Esophagus squamous epithelium (tissue), 5 donors: Measurements from ENCODE around the gene KCTD2. TPM values are rescaled to one million over a fixed set of nuclear protein-coding genes. Genes with fewer than 3 reads are reported as not detected.
"Not testable (repeated sequence)": the region's sequence is repeated elsewhere in the genome, so short reads cannot be mapped to it uniquely, and the experiment has no call there.

ENCODE experiments used
- DNase-seq: peaks from one replicate; lab custom pipeline; 2025; lab: John Stamatoyannopoulos, UW
- H3K27ac ChIP-seq, 4 donors: fragments of 200-600 bp; sonication (generic); one replicate each; pipeline ENCODE4 v1.5.1; 2016 to 2019; ENCODE audit warnings: mild to moderate bottlenecking in 1 of 4
- H3K27me3 ChIP-seq, 4 donors: fragments of 200-600 bp; sonication (generic); 1 replicate in 3 of 4; 2 replicates in 1 of 4; pipeline versions ENCODE4 v1.5.1 to v1.6.0; 2017 to 2021; ENCODE audit warnings: antibody characterized with exemption in 1 of 4
- H3K36me3 ChIP-seq, 3 donors: fragments of 200-600 bp; sonication (generic); one replicate each; pipeline ENCODE4 v1.5.1; 2016 to 2019
- H3K4me1 ChIP-seq, 3 donors: fragments of 200-600 bp; sonication (generic); one replicate each; pipeline ENCODE4 v1.5.1; 2017 to 2019
- H3K4me3 ChIP-seq, 4 donors: fragments of 200-600 bp; sonication (generic); 1 replicate in 3 of 4; 2 replicates in 1 of 4; pipeline ENCODE4 v1.5.1; 2016 to 2019; ENCODE audit warnings: mild to moderate bottlenecking in 2 of 4, moderate library complexity in 1 of 4
- H3K9me3 ChIP-seq, 3 donors: fragments of 200-600 bp; sonication (generic); one replicate each; pipeline ENCODE4 v1.5.1; 2016 to 2019
- POLR2A ChIP-seq, 4 donors: fragments of 450-650 bp; IDR thresholded peaks; one replicate each; pipeline ENCODE4 v1.6.1; 2017; ENCODE audit warnings: antibody characterized with exemption in 4 of 4, mild to moderate bottlenecking in 4 of 4, moderate library complexity in 3 of 4
- WGBS, 2 donors: methylation state at CpG; one replicate each; pipeline ENCODE4 v1.1.5; 2018; 5-methylcytosine and 5-hydroxymethylcytosine counted together
- intact Hi-C: fragments of 100-400 bp; cut with DNase I; formaldehyde crosslinking; loops from one replicate; pipeline ENCODE4 v1.15.0; 2022
- total RNA-seq, 4 donors: library from RNA; depleted of rRNA; stranded (reverse); fragments of >200 nt; gene quantifications; one replicate each; pipeline ENCODE4 v1.1.0, GENCODE V29; 2016
- TF ChIP-seq, protein P1 (sequence below), 6 experiments: fragments of 450-650 bp in 4 of 6; fragments of 200-600 bp in 2 of 6; sonication (generic) in 2 of 6; IDR thresholded peaks; one replicate each; pipeline ENCODE4 v1.5.1; 2016 to 2019; ENCODE audit warnings: antibody characterized with exemption in 6 of 6, mild to moderate bottlenecking in 4 of 6, moderate library complexity in 4 of 6
- donor health status: DM: yes; HTN: yes; CAD: no.

The KCTD2 gene
- total RNA-seq, 4 donors from 2014 or later, result 11.5 to 17.6 (median 14.2) TPM

DNA sequence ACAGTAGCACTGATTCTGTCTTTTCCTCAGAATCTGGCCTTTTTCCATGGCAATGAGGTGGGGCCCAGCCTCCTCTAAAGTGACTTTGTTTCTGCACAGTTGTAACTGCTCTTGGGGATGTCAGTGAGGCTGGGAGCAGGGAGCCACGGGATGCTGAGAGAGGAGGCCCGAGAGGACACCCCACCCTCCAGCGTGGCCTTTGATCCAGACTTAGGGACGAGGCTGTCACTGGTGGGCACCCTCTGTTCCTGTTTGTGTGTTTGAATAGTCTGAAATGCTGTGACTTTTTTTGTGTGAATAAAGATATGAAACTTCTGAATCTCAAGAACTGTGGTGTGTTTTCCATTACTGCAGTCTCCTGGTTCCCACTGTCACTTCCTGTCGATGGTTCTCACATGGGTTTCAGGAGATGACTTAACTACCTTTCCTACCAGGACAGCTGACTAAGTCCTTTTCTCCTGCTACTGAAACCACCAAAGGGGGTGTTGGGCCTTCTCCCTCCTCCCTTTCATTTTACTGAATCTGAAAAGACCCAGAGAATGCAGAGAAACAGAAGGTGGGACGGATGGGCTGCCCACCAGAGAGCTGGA lies 18.6 kb downstream of the KCTD2 start:
- H3K27ac ChIP-seq, result no peak overlapping the region
- no peak for DNase-seq
- H3K4me3 ChIP-seq, result no peak overlapping the region
- TF ChIP-seq, protein P1, sequence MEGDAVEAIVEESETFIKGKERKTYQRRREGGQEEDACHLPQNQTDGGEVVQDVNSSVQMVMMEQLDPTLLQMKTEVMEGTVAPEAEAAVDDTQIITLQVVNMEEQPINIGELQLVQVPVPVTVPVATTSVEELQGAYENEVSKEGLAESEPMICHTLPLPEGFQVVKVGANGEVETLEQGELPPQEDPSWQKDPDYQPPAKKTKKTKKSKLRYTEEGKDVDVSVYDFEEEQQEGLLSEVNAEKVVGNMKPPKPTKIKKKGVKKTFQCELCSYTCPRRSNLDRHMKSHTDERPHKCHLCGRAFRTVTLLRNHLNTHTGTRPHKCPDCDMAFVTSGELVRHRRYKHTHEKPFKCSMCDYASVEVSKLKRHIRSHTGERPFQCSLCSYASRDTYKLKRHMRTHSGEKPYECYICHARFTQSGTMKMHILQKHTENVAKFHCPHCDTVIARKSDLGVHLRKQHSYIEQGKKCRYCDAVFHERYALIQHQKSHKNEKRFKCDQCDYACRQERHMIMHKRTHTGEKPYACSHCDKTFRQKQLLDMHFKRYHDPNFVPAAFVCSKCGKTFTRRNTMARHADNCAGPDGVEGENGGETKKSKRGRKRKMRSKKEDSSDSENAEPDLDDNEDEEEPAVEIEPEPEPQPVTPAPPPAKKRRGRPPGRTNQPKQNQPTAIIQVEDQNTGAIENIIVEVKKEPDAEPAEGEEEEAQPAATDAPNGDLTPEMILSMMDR (IDR thresholded peaks at IDR 0.05), result no peak
- no peak for TF ChIP-seq POLR2A (IDR thresholded peaks at IDR 0.05)
- intact Hi-C loops, result no loop called here
- peaks cover 0 to under 1% (median 0%) of the 10 kb centered on the region in 3 donors for H3K4me1 ChIP-seq
- WGBS, 2 donors, result 59 to 76% methylated on average over 5 to 6 of the region's 6 CpGs
- no peaks in the 10 kb centered on the region for H3K9me3 ChIP-seq
- H3K27me3 ChIP-seq, result no peaks in the 10 kb centered on the region
- H3K36me3 ChIP-seq, result peaks cover 5 to 51% (median 24%) of the 10 kb centered on the region in 3 donors

DNA sequence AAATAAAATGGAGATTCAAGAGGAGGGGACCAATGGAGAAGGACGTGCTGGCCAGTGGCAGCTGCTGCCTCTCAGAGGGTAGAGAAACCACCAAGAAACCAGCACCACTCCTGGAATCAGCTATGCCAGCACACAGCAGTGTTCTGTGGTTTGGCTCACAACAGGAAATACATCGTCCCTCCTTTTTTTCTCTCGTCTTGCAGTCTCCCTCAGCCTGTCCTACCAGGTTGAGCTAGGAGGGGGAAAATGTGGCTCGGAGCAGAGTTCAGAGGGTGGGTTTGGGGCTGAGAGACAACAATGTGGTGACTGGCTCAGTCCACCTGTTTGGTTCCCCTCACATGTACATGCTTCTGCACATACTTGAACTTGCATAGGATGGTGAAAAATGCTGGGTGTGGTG lies 20.8 kb downstream of the KCTD2 start:
- H3K9me3 ChIP-seq, result no peaks in the 10 kb centered on the region
- peaks cover 1 to 29% (median 15%) of the 10 kb centered on the region in 3 donors for H3K36me3 ChIP-seq
- no peak overlapping the region for H3K4me3 ChIP-seq
- no peak for DNase-seq
- no peaks in the 10 kb centered on the region for H3K27me3 ChIP-seq
- no peak for TF ChIP-seq POLR2A (IDR thresholded peaks at IDR 0.05)
- TF ChIP-seq, protein P1 (IDR thresholded peaks at IDR 0.05), result no peak
- 39 to 48% methylated on average over 4 of the region's 4 CpGs for WGBS, 2 donors
- H3K27ac ChIP-seq, result no peak overlapping the region
- intact Hi-C loops, result no loop called here
- H3K4me1 ChIP-seq, result no peaks in the 10 kb centered on the region

DNA sequence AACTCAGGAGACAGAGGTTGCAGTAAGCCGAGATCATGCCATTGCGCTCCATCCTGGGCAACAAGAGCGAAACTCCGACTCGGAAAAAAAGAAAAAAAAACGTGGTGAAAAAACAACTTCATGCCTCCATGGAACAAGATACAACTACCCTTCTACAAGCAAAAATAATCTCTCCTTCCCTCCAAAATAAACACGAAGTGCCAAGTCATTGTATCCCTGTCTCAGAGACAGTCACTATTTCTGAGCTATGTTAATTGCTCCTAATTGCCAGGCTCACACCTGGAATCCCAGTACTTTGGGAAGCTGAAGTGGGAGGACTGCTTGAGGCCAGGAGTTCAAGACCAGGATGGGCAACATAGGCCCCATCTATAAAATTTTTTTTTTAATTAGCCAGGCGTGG lies 21.7 kb downstream of the KCTD2 start:
- H3K9me3 ChIP-seq, result no peaks in the 10 kb centered on the region

DNA sequence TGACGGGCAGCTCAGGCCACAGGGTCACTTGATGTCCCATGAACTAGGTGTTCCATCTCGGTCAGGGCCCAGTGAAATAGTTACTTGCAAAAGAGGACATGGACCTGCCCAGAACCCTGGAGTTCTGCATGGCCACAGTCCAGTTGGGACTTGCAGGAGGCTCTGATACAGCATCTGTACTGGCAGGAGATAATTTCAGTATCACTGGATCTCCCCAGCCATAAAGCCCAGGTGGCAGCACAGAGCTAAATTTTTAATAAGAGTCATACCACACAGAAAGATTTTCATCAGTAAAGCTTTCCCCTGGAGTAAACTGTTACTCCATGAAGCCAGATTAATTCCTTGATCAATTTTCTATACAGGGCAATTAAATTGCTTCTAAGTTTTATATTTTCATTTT lies 22.8 kb downstream of the KCTD2 start:
- no peaks in the 10 kb centered on the region for H3K27me3 ChIP-seq
- WGBS, 2 donors, result 58 to 74% methylated on average over 2 of the region's 2 CpGs
- TF ChIP-seq, protein P1 (IDR thresholded peaks at IDR 0.05), result peak in 5 of 6 experiments; percentile 26 to 58 (median 44)
- TF ChIP-seq POLR2A (IDR thresholded peaks at IDR 0.05), result no peak
- H3K36me3 ChIP-seq, result peaks cover 0 to 10% (median 0%) of the 10 kb centered on the region in 3 donors
- DNase-seq, result no peak
- H3K4me1 ChIP-seq, result peaks cover 0 to 9% (median 0%) of the 10 kb centered on the region in 3 donors
- H3K4me3 ChIP-seq, result no peak overlapping the region
- H3K27ac ChIP-seq, result no peak overlapping the region
- intact Hi-C loops, result no loop called here
- no peaks in the 10 kb centered on the region for H3K9me3 ChIP-seq

More for the DNA sequence above, 21.7 kb downstream of the KCTD2 start:
- H3K4me1 ChIP-seq, result peaks cover 0 to 6% (median 0%) of the 10 kb centered on the region in 3 donors
- no peaks in the 10 kb centered on the region for H3K27me3 ChIP-seq
- peaks cover 0 to 20% (median 6%) of the 10 kb centered on the region in 3 donors for H3K36me3 ChIP-seq
- H3K27ac ChIP-seq, result no peak overlapping the region
- no peak overlapping the region for H3K4me3 ChIP-seq
- no peak for DNase-seq
- intact Hi-C loops, result no loop called here
- TF ChIP-seq, protein P1 (IDR thresholded peaks at IDR 0.05), result no peak
- TF ChIP-seq POLR2A (IDR thresholded peaks at IDR 0.05), result no peak
- 76 to 87% methylated on average over 8 of the region's 8 CpGs for whole genome bisulfite sequencing, 2 donors

DNA sequence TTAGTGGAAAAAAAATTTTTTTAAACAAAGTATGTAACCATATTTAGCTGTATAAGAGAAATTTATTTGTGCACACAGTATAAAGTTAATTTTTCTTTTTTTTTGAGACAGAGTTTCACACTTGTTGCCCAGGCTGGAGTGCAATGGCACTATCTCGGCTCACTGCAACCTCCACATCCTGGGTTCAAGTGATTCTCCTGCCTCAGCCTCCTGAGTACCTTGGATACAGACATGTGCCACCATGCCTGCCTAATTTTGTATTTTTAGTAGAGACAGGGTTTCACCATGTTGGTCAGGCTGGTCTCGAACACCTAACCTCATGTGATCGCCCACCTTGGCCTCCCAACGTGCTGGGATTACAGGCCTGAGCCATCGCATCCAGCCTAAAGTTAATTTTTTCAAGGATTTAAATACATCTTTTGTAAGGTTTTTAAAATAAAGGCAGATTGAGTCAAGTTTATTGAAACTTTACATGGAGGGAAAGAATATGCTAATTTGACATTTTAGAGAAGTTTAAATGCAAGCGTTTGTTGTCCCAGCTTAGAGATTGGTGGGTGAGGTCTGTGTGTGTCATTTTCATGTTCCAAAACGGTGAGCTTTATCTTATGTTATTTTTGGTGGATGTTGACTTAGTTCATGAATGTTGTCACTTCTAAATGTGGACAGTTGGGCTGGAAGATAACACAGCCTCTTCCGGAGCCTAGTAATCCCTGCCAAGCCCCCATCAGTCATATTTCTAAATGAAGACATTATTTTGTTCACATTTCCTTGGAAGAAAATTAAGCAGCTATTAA lies 24.6 kb downstream of the KCTD2 start:
- DNase-seq, H3K4me1 ChIP-seq, H3K4me3 ChIP-seq, intact Hi-C loops, H3K36me3 ChIP-seq, H3K27me3 ChIP-seq, H3K27ac ChIP-seq, H3K9me3 ChIP-seq: not testable (repeated sequence)
- 85 to 86% methylated on average over 8 of the region's 8 CpGs for WGBS, 2 donors

DNA sequence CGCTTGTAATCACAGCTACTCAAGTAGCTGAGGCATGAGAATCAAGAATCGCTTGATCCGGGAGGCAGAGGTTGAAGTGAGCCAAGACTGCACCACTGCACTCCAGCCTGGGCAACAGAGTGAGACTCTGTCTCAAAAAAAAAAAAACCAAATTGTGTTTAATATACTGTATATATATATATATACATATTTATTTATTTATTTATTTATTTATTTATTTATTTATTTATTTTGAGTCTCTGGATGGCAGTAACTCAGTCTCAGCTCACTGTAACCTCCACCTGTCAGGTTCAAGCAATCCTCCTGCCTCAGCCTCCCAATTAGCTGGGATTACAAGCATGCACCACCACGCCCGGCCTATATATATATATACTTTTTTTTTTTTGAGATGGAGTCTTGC lies 25.9 kb downstream of the KCTD2 start:
- intact Hi-C loops, H3K9me3 ChIP-seq, H3K36me3 ChIP-seq, DNase-seq, H3K4me3 ChIP-seq, H3K27ac ChIP-seq, H3K27me3 ChIP-seq: not testable (repeated sequence)
- peaks cover 9 to 22% (median 10%) of the 10 kb centered on the region in 3 donors for H3K4me1 ChIP-seq
- WGBS, 2 donors, result 97% methylated on average over 5 of the region's 5 CpGs
